NOMO-1 treated with dmso at 0.1 percent for 144 hours (cell line): ENCODE measurements around the gene TUBGCP4.

Experiments
- DNase-seq: peaks from one replicate; lab custom pipeline; 2025; ENCODE audit not compliant: unreplicated experiment; lab: John Stamatoyannopoulos, UW

TUBGCP4 gene

GRCh38 chr15:43402255-43402654 is 31.4 kb downstream of the TUBGCP4 start:
- no peak for DNase-seq

GRCh38 chr15:43403616-43404015 is 32.7 kb downstream of the TUBGCP4 start:
- no peak for DNase-seq

GRCh38 chr15:43404130-43404529 is 33.2 kb downstream of the TUBGCP4 start:
- no peak for DNase-seq

GRCh38 chr15:43406189-43406588 is 35.3 kb downstream of the TUBGCP4 start:
- DNase-seq, result no peak

GRCh38 chr15:43406808-43407207 is 35.9 kb downstream of the TUBGCP4 start:
- no peak for DNase-seq

GRCh38 chr15:43408789-43409188 is 37.9 kb downstream of the TUBGCP4 start:
- DNase-seq, result no peak

- no peak for DNase-seq
Observed at GRCh38 chr15:43410572-43411214, 39.8 kb downstream of the TUBGCP4 start.

GRCh38 chr15:43412096-43412495 is 41.2 kb downstream of the TUBGCP4 start:
- no peak for DNase-seq

GRCh38 chr15:43414196-43414595 is 43.3 kb downstream of the TUBGCP4 start:
- DNase-seq, result no peak

GRCh38 chr15:43420435-43420834 is 49.5 kb downstream of the TUBGCP4 start:
- DNase-seq, result no peak

GRCh38 chr15:43420876-43421275 is 50.0 kb downstream of the TUBGCP4 start:
- no peak for DNase-seq

- no peak for DNase-seq
Observed at GRCh38 chr15:43423793-43424192, 52.9 kb downstream of the TUBGCP4 start.

- no peak for DNase-seq
Observed at GRCh38 chr15:43429687-43430086, 58.8 kb downstream of the TUBGCP4 start.

- no peak for DNase-seq
Observed at GRCh38 chr15:43433165-43433564, 62.3 kb downstream of the TUBGCP4 start.

GRCh38 chr15:43433661-43434303 is 62.9 kb downstream of the TUBGCP4 start:
- no peak for DNase-seq

- no peak for DNase-seq
Observed at GRCh38 chr15:43434446-43434845, 63.5 kb downstream of the TUBGCP4 start.

GRCh38 chr15:43436395-43436794 is 65.5 kb downstream of the TUBGCP4 start:
- no peak for DNase-seq

GRCh38 chr15:43439268-43439667 is 68.4 kb downstream of the TUBGCP4 start:
- no peak for DNase-seq

- DNase-seq, result peak; percentile 88
Observed at GRCh38 chr15:43440721-43441281, 69.9 kb downstream of the TUBGCP4 start.

- DNase-seq, result no peak
Observed at GRCh38 chr15:43441316-43441715, 70.4 kb downstream of the TUBGCP4 start.

GRCh38 chr15:43446344-43446743 is 75.4 kb downstream of the TUBGCP4 start:
- no peak for DNase-seq

- no peak for DNase-seq
Observed at GRCh38 chr15:43449981-43450380, 79.1 kb downstream of the TUBGCP4 start.
